HepG2 (cell line): ENCODE results near the gene CFAP46. TPM values are rescaled to one million over a fixed set of nuclear protein-coding genes. Genes with fewer than 3 reads are reported as not detected.

Source experiments
- ATF7 ChIP-seq, 2 experiments: fragments of 450-650 bp in 1 of 2; sonication (generic) in 1 of 2; formaldehyde crosslinking in 1 of 2; IDR thresholded peaks; 2 replicates each; pipeline versions ENCODE4 v1.4.0 to v1.6.1; 2016 to 2020; ENCODE audit warnings: antibody characterized with exemption in 1 of 2, mild to moderate bottlenecking in 1 of 2, missing genetic modification reagents in 1 of 2
- FOXO4 ChIP-seq: sonication (generic); formaldehyde crosslinking; conservative IDR thresholded peaks from 2 replicates; pipeline ENCODE4 v1.8.1; 2023; ENCODE audit warnings: missing genetic modification reagents
- HOXA3 ChIP-seq: sonication (generic); formaldehyde crosslinking; IDR thresholded peaks from 2 replicates; pipeline ENCODE4 v1.5.0; 2020; ENCODE audit warnings: missing genetic modification reagents
- KDM2A ChIP-seq: sonication (generic); formaldehyde crosslinking; IDR thresholded peaks from 2 replicates; pipeline ENCODE4 v1.4.0; 2020; ENCODE audit warnings: low read depth, missing genetic modification reagents, borderline replicate concordance
- MYC ChIP-seq: sonication (generic); formaldehyde crosslinking; IDR thresholded peaks from 2 replicates; pipeline ENCODE4 v1.9.0; 2021; ENCODE audit warnings: missing genetic modification reagents, borderline replicate concordance
- PATZ1 ChIP-seq: sonication (generic); formaldehyde crosslinking; IDR thresholded peaks from 2 replicates; pipeline ENCODE4 v1.4.0; 2020; ENCODE audit warnings: missing genetic modification reagents
- PAXIP1 ChIP-seq: sonication (generic); formaldehyde crosslinking; conservative IDR thresholded peaks from 2 replicates; pipeline ENCODE4 v1.4.0; 2020; ENCODE audit warnings: mild to moderate bottlenecking, missing genetic modification reagents, moderate library complexity
- RBFOX2 ChIP-seq: fragments of 200-400 bp; formaldehyde crosslinking; IDR thresholded peaks from 2 replicates; pipeline ENCODE4 v1.6.1; 2017; ENCODE audit warnings: low read depth, mild to moderate bottlenecking, low read length
- SALL2 ChIP-seq: sonication (generic); formaldehyde crosslinking; IDR thresholded peaks from 2 replicates; pipeline ENCODE4 v1.8.1; 2023; ENCODE audit warnings: mild to moderate bottlenecking, missing genetic modification reagents, inconsistent platforms
- THAP11 ChIP-seq: IDR thresholded peaks from 2 replicates; pipeline ENCODE4 v1.6.1; 2016; ENCODE audit warnings: missing biosample characterization, missing genetic modification reagents
- ZMYM3 ChIP-seq: sonication (generic); formaldehyde crosslinking; IDR thresholded peaks from 2 replicates; pipeline ENCODE4 v1.5.1; 2020; ENCODE audit warnings: mild to moderate bottlenecking, missing genetic modification reagents
- ZNF180 ChIP-seq: sonication (generic); formaldehyde crosslinking; IDR thresholded peaks from 2 replicates; pipeline ENCODE4 v1.4.0; 2020; ENCODE audit warnings: low read depth, missing genetic modification reagents, borderline replicate concordance
- ZNF24 ChIP-seq: fragments of 450-650 bp; IDR thresholded peaks from 2 replicates; pipeline ENCODE4 v1.6.1; 2017; ENCODE audit warnings: antibody characterized with exemption, mild to moderate bottlenecking
- ZNF367 ChIP-seq: sonication (generic); formaldehyde crosslinking; IDR thresholded peaks from 2 replicates; pipeline ENCODE4 v1.4.0; 2020; ENCODE audit warnings: missing genetic modification reagents, borderline replicate concordance
- ZNF687 ChIP-seq: sonication (generic); formaldehyde crosslinking; IDR thresholded peaks from 2 replicates; pipeline ENCODE4 v1.5.1; 2020; ENCODE audit warnings: mild to moderate bottlenecking, missing genetic modification reagents, moderate library complexity
- ZNF724P ChIP-seq: sonication (generic); formaldehyde crosslinking; IDR thresholded peaks from 2 replicates; pipeline ENCODE4 v1.8.0; 2022; ENCODE audit warnings: missing genetic modification reagents, borderline replicate concordance
- polyA plus RNA-seq, 8 experiments: library from polyadenylated mRNA; depleted of rRNA in 3 of 8; stranded (reverse) in 7 of 8; unstranded in 1 of 8; fragments of >200 nt; fragmentation: Illumina TruSeq in 4 of 8; extraction: Trizol in 4 of 8; gene quantifications; 2 replicates each; pipeline versions ENCODE4 v1.2.1 to v1.2.3, GENCODE V29; 2011 to 2016; ENCODE audit warnings: low read depth in 4 of 8, missing spikeins in 1 of 8, mixed read lengths in 1 of 8; ENCODE audit not compliant: insufficient read depth in 1 of 8
- total RNA-seq, 5 experiments: library from RNA; depleted of rRNA; stranded (reverse); fragments of >200 nt; fragmentation: Illumina TruSeq; extraction: Trizol; gene quantifications; 2 replicates each; pipeline ENCODE4 v1.2.3, GENCODE V29; 2016; ENCODE audit warnings: low read depth in 1 of 5

CFAP46 gene
- total and polyA plus RNA-seq, 2 of the 13 experiments (the other 11 are each of a cell fraction or from before 2014, with no cell fraction given), result 0.24 to 0.84 TPM

GRCh38 chr10:132942101-132943057 lies at the start of gene CFAP46 (continued):
- TF ChIP-seq ZNF724P, result peak; percentile 32; the same call in 1 of the 2 replicates
- no peak for TF ChIP-seq MYC (CRISPR knock-in tag)
- TF ChIP-seq PATZ1 (CRISPR knock-in tag), result peak; percentile 52; the same call in 1 of the 2 replicates
- 0 out of 2 replicates have a peak, but pooled peaks have one; percentile 25 for TF ChIP-seq ZMYM3 (CRISPR knock-in tag)
- TF ChIP-seq ZNF180 (CRISPR knock-in tag), result no peak
- no peak for TF ChIP-seq ATF7 (IDR thresholded peaks at IDR 0.05)
- no peak for TF ChIP-seq ATF7 (CRISPR knock-in tag; IDR thresholded peaks at IDR 0.05)
- TF ChIP-seq THAP11, result 0 out of 2 replicates have a peak, but pooled peaks have one; percentile 23
- peak; percentile 30; the same call in 1 of the 2 replicates for TF ChIP-seq SALL2 (CRISPR knock-in tag)
- 0 out of 2 replicates have a peak, but pooled peaks have one; percentile 26 for TF ChIP-seq HOXA3
- TF ChIP-seq RBFOX2, result no peak
- TF ChIP-seq ZNF367 (CRISPR knock-in tag), result no peak
- peak; percentile 89 for TF ChIP-seq ZNF24
- peak; percentile 29; the same call in 1 of the 2 replicates for TF ChIP-seq ZNF687
- TF ChIP-seq PAXIP1 (CRISPR knock-in tag), result no peak
- 0 out of 2 replicates have a peak, but pooled peaks have one; percentile 57 for TF ChIP-seq FOXO4 (CRISPR knock-in tag)
- TF ChIP-seq KDM2A (CRISPR knock-in tag), result peak; percentile 58; the same call in 1 of the 2 replicates
